Measurements from ENCODE around the gene RRAS.
A peak's percentile ranks its signal among the peaks of the same experiment; 100 is the strongest.

RRAS gene

GRCh38 chr19:49640113-49640898, at the start of gene RRAS:
Gene RRAS (minus strand): TSS chr19:49640143. CDS start chr19:49640098, 45 bp downstream.
- peak; percentile 100 for DNase-seq

- peak; percentile 43 for DNase-seq
Measured at GRCh38 chr19:49689133-49690078, 49.5 kb upstream of the RRAS start, which contains the start of gene ADM5. Gene ADM5 (plus strand): TSS chr19:49689594. CDS start chr19:49689838, 244 bp downstream.

- DNase-seq = no peak
Measured at GRCh38 chr19:49688531-49689132, 48.7 kb upstream of the RRAS start.

- no peak for DNase-seq
Measured at GRCh38 chr19:49687566-49688316, 47.8 kb upstream of the RRAS start.

GRCh38 chr19:49687150-49687549, 47.2 kb upstream of the RRAS start:
- DNase-seq = no peak

- DNase-seq = no peak
Measured at GRCh38 chr19:49686503-49687088, 46.7 kb upstream of the RRAS start.

GRCh38 chr19:49685845-49686332, 45.9 kb upstream of the RRAS start:
- no peak for DNase-seq

- DNase-seq = no peak
Measured at GRCh38 chr19:49684983-49685553, 45.1 kb upstream of the RRAS start.

- no peak for DNase-seq
Measured at GRCh38 chr19:49684251-49684982, 44.5 kb upstream of the RRAS start.

GRCh38 chr19:49683814-49684250, 43.9 kb upstream of the RRAS start:
- DNase-seq = no peak

GRCh38 chr19:49682274-49682673, 42.3 kb upstream of the RRAS start:
- DNase-seq = no peak

- no peak for DNase-seq
Measured at GRCh38 chr19:49681830-49682229, 41.9 kb upstream of the RRAS start.

GRCh38 chr19:49680421-49681351, 40.7 kb upstream of the RRAS start:
- DNase-seq = peak; percentile 96

- no peak for DNase-seq
Measured at GRCh38 chr19:49679771-49680413, 39.9 kb upstream of the RRAS start.

GRCh38 chr19:49678985-49679770, 39.2 kb upstream of the RRAS start:
- no peak for DNase-seq

- DNase-seq = peak; percentile 84
Measured at GRCh38 chr19:49677901-49678674, 38.1 kb upstream of the RRAS start.

- peak; percentile 64 for DNase-seq
Measured at GRCh38 chr19:49677231-49677900, 37.4 kb upstream of the RRAS start, which contains the start of gene PRMT1. Gene PRMT1 (plus strand): TSS chr19:49677271. CDS start chr19:49677281, 10 bp downstream.
